ES-I3 (cell line): ENCODE results near the gene DEGS1.

Experiments used
- H3K36me3 ChIP-seq: 2 replicates; pipeline ENCODE4 v1.6.1; 2013; ENCODE audit warnings: mild to moderate bottlenecking, low read length, control low read depth, moderate library complexity; ENCODE audit not compliant: insufficient read depth
- H3K4me1 ChIP-seq: 2 replicates; pipeline ENCODE4 v1.6.1; 2013; ENCODE audit warnings: mild to moderate bottlenecking, control low read depth, low read length; ENCODE audit not compliant: insufficient read depth
- H3K9ac ChIP-seq: 2 replicates; pipeline ENCODE4 v1.6.1; 2013; ENCODE audit warnings: low read depth, mild to moderate bottlenecking, low read length, moderate library complexity
- H3K9me3 ChIP-seq: 2 replicates; pipeline ENCODE4 v1.6.1; 2013; ENCODE audit warnings: mild to moderate bottlenecking, low read length, moderate library complexity; ENCODE audit not compliant: control insufficient read depth, insufficient read depth

The DEGS1 gene

GRCh38 chr1:224213438-224214119 lies 30.5 kb downstream of the DEGS1 start:
- Histone ChIP-seq H3K9me3 (no peaks in the 10 kb centered on the region), H3K36me3 (no peaks in the 10 kb centered on the region; the same call in 1 of the 2 replicates), H3K4me1 (peaks cover 23% of the 10 kb centered on the region), H3K9ac (no peak overlapping the region)

- H3K9ac ChIP-seq = no peak overlapping the region
- H3K4me1 ChIP-seq = peaks cover 23% of the 10 kb centered on the region
These were observed 33.3 kb downstream of the DEGS1 start for GRCh38 chr1:224216382-224216781.

DNA sequence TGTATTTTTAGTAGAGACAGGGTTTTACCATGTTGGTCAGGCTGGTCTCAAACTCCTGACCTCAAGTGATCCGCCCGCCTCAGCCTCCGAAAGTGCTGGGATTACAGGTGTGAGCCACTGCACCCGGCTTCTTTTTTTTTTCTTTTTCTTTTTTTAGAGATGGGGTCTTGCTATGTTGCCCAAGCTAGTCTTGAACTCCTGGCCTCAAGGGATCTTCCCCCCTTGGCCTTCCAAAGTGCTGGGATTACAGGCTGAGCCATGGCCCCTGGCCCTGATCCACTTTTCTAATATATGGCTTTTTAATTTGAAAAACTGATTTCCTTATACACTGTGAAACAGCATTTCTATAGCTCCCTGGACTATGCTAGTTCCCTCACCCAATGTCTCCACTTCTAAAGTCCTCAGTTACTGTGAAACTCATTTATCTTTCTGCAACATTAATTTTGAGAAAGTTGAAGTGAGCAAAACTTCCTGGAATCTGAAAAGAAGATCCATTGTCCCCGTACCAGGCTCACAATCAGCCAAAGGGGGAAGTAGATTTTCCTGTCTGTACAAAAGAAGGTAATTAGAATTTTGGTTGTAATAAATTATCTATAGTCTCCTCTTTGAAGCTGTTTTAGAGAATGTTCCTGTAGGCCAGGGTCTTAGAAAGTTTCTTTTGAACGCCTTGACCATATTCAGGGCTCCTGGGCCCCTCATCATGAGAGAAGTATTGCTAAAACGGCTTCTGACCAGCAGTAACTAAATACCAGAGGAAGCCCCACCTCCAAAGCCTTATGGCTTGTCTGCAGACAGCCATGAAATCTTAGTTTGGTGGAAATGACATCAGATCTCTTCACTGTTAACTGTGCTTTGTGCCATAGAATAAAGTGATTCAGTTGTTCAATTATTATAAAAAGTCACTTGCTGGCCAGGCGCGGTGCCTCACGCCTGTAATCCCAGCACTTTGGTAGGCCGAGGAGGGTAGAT lies 34.9 kb downstream of the DEGS1 start:
- Histone ChIP-seq H3K9ac (no peak overlapping the region), H3K4me1 (peaks cover 15% of the 10 kb centered on the region), H3K9me3 (no peaks in the 10 kb centered on the region), H3K36me3 (no peaks in the 10 kb centered on the region; the same call in 1 of the 2 replicates)

More at GRCh38 chr1:224216382-224216781, 33.3 kb downstream of the DEGS1 start:
- Histone ChIP-seq H3K36me3 (no peaks in the 10 kb centered on the region; the same call in 1 of the 2 replicates), H3K9me3 (no peaks in the 10 kb centered on the region)

DNA sequence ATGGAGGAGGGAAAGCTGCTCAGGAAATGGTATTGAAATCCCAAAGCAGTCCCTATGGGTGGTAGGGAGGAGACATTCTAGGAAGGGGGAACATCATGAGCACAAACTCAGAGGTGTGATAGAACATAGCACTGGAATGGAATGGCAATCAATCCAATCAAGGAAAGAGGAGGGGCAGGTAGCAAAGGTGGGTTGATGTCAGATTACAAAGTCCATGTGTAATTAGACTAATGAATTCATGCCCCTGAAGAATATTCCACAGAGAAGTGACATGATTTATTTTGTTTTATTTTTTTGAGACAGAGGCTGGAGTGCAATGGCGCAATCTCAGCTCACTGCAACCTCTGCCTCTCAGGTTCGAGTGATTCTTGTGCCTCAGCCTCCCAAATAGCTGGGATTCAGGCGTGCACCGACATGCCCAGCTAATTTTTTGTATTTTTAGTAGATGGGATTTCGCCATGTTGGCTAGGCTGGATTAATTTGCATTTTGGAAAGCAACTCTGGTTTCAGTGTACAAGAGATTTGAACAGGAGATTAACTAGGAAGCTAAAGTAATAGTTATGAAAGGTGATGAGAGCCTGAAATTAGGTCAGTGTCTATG lies 36.1 kb downstream of the DEGS1 start:
- Histone ChIP-seq H3K36me3 (no peaks in the 10 kb centered on the region; the same call in 1 of the 2 replicates), H3K9me3 (no peaks in the 10 kb centered on the region), H3K9ac (no peak overlapping the region), H3K4me1 (peaks cover 12% of the 10 kb centered on the region)

DNA sequence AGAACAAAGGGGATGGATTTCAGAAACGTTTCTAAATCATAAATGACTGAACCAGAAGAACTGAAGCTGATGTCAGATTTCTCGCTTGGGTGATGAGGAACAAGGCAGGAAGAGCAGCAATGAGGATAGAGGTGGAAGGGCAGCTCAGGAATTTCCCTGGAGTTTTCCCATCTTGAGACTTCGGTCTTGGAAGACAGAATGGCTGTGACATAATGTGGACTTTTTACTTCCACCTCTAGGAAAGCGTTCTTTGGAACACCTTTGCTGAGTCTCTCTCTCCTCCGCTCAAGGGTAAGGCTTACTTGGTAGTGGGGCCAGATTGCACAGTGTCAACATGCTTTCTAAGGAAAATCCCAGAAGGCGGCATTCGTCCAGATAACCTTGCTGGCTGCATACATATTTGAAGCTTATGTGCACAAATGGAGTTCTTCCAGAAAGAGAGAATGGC lies 36.6 kb downstream of the DEGS1 start:
- Histone ChIP-seq H3K36me3 (no peaks in the 10 kb centered on the region; the same call in 1 of the 2 replicates), H3K9ac (no peak overlapping the region), H3K4me1 (peaks cover 12% of the 10 kb centered on the region), H3K9me3 (no peaks in the 10 kb centered on the region)

- no peaks in the 10 kb centered on the region for H3K9me3 ChIP-seq
- H3K4me1 ChIP-seq = peaks cover 6% of the 10 kb centered on the region
- no peaks in the 10 kb centered on the region for H3K36me3 ChIP-seq
- no peak overlapping the region for H3K9ac ChIP-seq
These were observed 41.0 kb downstream of the DEGS1 start for GRCh38 chr1:224223819-224224714.

GRCh38 chr1:224226849-224227502 lies 43.9 kb downstream of the DEGS1 start:
- Histone ChIP-seq H3K9me3 (no peaks in the 10 kb centered on the region), H3K4me1 (peaks cover 6% of the 10 kb centered on the region), H3K9ac (no peak overlapping the region), H3K36me3 (peaks cover 4% of the 10 kb centered on the region; the same call in 1 of the 2 replicates)

GRCh38 chr1:224234017-224234416 lies 51.0 kb downstream of the DEGS1 start:
- Histone ChIP-seq H3K9me3 (no peaks in the 10 kb centered on the region), H3K4me1 (peaks cover 23% of the 10 kb centered on the region; the same call in 1 of the 2 replicates), H3K36me3 (peaks cover 6% of the 10 kb centered on the region), H3K9ac (no peak overlapping the region)

GRCh38 chr1:224235813-224236493 lies 52.9 kb downstream of the DEGS1 start:
- no peak overlapping the region for H3K9ac ChIP-seq
- H3K4me1 ChIP-seq = peaks cover 34% of the 10 kb centered on the region
- no peaks in the 10 kb centered on the region for H3K9me3 ChIP-seq
- H3K36me3 ChIP-seq = peaks cover 2% of the 10 kb centered on the region; the same call in 1 of the 2 replicates

DNA sequence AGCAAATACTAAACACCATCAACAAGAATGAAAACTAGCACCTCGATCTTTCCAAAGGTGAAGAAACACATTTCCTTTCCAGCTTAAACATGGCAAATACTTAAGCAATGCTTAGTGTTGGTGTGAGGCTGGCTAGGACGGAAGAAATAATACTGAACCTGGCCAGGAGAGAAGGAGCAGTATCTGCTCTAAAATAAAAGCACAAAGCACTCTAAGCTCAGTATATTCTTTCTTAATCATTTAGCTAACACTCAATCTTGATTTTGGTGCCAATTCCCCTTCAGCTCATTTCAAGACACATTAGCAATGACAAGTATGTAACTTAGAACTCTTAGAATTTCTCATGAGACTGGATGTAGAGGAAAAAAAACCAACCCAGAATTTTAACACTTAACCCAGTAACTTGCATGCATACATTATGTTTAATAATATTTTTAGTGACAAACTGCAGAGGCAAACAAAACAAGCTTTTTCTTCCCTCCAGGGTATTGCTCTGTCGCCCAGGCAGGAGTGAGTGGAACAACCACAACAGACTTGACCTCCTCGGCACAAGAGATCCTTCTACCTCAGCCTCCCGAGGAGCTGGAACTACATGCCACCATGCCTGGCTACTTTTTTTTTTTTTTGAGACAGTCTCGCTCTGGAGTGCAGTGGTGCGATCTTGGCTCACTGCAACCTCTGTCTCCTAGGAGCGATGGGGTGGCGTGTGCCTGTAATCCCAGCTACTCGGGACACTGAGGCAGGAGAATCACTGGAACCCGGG lies 54.3 kb downstream of the DEGS1 start:
- Histone ChIP-seq H3K9me3 (no peaks in the 10 kb centered on the region), H3K9ac (no peak overlapping the region), H3K4me1 (peaks cover 35% of the 10 kb centered on the region)

DNA sequence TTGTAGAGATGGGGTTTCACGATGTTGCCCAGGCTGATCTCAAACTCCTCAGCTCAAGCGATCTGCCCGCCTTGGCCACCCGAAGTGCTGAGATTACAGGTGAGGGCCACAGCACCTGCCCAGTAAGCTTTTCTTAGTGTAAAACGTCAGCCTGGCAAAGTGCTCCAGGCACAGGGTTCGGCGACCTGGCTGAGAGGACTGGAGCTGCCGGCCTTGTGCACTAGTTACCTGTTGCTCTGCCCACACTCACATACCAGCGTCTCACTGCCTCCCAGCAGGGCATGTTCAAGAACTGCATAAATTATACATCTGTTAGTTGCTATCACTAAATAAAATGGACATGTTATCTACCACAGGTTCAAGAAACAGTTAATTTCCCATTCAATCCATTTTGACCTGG lies 55.2 kb downstream of the DEGS1 start:
- Histone ChIP-seq H3K36me3 (peaks cover 2% of the 10 kb centered on the region; the same call in 1 of the 2 replicates), H3K9ac (no peak overlapping the region)

More for the DNA sequence above, 54.3 kb downstream of the DEGS1 start:
- peaks cover 2% of the 10 kb centered on the region; the same call in 1 of the 2 replicates for H3K36me3 ChIP-seq

GRCh38 chr1:224238756-224239155 lies 55.7 kb downstream of the DEGS1 start:
- Histone ChIP-seq H3K9ac (no peak overlapping the region), H3K9me3 (no peaks in the 10 kb centered on the region), H3K4me1 (peaks cover 35% of the 10 kb centered on the region), H3K36me3 (peaks cover 2% of the 10 kb centered on the region; the same call in 1 of the 2 replicates)

More for the DNA sequence above, 55.2 kb downstream of the DEGS1 start:
- H3K9me3 ChIP-seq = no peaks in the 10 kb centered on the region
- H3K4me1 ChIP-seq = peaks cover 35% of the 10 kb centered on the region
